HEK293 (cell line): ENCODE measurements around the gene CTSE.

Experiments used
- CTCF ChIA-PET: fragments of 350-600 bp; formaldehyde crosslinking; extraction: SDS; loops from one replicate; lab custom pipeline; 2021; ENCODE audit warnings: antibody characterized with exemption; lab: Yijun Ruan, JAX
- POLR2A ChIA-PET: fragments of 300-600 bp; formaldehyde crosslinking; extraction: SDS; loops from one replicate; lab custom pipeline; 2020; ENCODE audit warnings: antibody characterized with exemption, inconsistent platforms; lab: Yijun Ruan, JAX
- H3K27ac ChIP-seq: fragments of 200-500 bp; sonication (Bioruptor generic); 2 replicates; pipeline ENCODE4 v1.5.1; 2014; ENCODE audit warnings: low read depth, low read length, control low read depth, inconsistent platforms; ENCODE audit errors: extremely low read depth
- H3K36me3 ChIP-seq, 2 experiments: fragments of 200-500 bp in 1 of 2; sonication (Bioruptor generic) in 1 of 2; 1 replicate in 1 of 2; 2 replicates in 1 of 2; pipeline ENCODE4 v1.5.1; 2014 to 2017; ENCODE audit warnings: inconsistent platforms in 2 of 2, low read length in 2 of 2; ENCODE audit not compliant: control insufficient read depth in 2 of 2, insufficient read depth in 1 of 2
- H3K4me1 ChIP-seq: fragments of 200-500 bp; sonication (Bioruptor generic); 2 replicates; pipeline ENCODE4 v1.5.1; 2014; ENCODE audit warnings: mild to moderate bottlenecking, low read length, inconsistent platforms; ENCODE audit not compliant: control insufficient read depth, insufficient read depth
- H3K4me3 ChIP-seq: 2 replicates; pipeline ENCODE4 v1.5.1; 2011; ENCODE audit warnings: low read depth, mild to moderate bottlenecking, control low read depth, low read length, moderate library complexity
- H3K9me3 ChIP-seq: fragments of 200-500 bp; sonication (Bioruptor generic); 2 replicates; pipeline ENCODE4 v1.5.1; 2014; ENCODE audit warnings: low read depth, low read length, inconsistent platforms; ENCODE audit not compliant: control insufficient read depth, insufficient read depth
- BCL11B ChIP-seq: fragments of 450-650 bp; formaldehyde crosslinking; IDR thresholded peaks from 2 replicates; pipeline ENCODE4 v1.5.1; 2016; ENCODE audit warnings: low read depth, missing biosample characterization, missing genetic modification characterization
- KLF9 ChIP-seq: fragments of 450-650 bp; formaldehyde crosslinking; IDR thresholded peaks from 2 replicates; pipeline ENCODE4 v1.5.1; 2016; ENCODE audit warnings: missing biosample characterization, missing genetic modification characterization, low read depth
- MZF1 ChIP-seq: fragments of 450-650 bp; formaldehyde crosslinking; IDR thresholded peaks from 2 replicates; pipeline ENCODE4 v1.5.1; 2017; ENCODE audit warnings: missing biosample characterization, missing genetic modification characterization, borderline replicate concordance
- TCF7L2 ChIP-seq: IDR thresholded peaks from 2 replicates; pipeline ENCODE4 v1.6.1; 2011; ENCODE audit warnings: low read depth, mild to moderate bottlenecking, inconsistent platforms, low read length, moderate library complexity, borderline replicate concordance
- YY1 ChIP-seq: fragments of 450-650 bp; formaldehyde crosslinking; IDR thresholded peaks from 2 replicates; pipeline ENCODE4 v1.5.1; 2018; ENCODE audit warnings: missing biosample characterization, missing genetic modification characterization
- ZNF121 ChIP-seq: fragments of 450-650 bp; formaldehyde crosslinking; IDR thresholded peaks from 2 replicates; pipeline ENCODE4 v1.5.1; 2016; ENCODE audit warnings: missing biosample characterization, missing genetic modification characterization
- ZNF23 ChIP-seq: fragments of 450-650 bp; formaldehyde crosslinking; IDR thresholded peaks from 2 replicates; pipeline ENCODE4 v1.5.1; 2016; ENCODE audit warnings: missing biosample characterization, missing genetic modification characterization, borderline replicate concordance
- ZNF324 ChIP-seq: fragments of 450-650 bp; formaldehyde crosslinking; IDR thresholded peaks from 2 replicates; pipeline ENCODE4 v1.5.1; 2016; ENCODE audit warnings: missing biosample characterization, missing genetic modification characterization
- ZNF391 ChIP-seq: fragments of 450-650 bp; formaldehyde crosslinking; IDR thresholded peaks from 2 replicates; pipeline ENCODE4 v1.5.1; 2016; ENCODE audit warnings: low read depth, missing biosample characterization, missing genetic modification characterization, borderline replicate concordance
- ZNF394 ChIP-seq: fragments of 450-650 bp; formaldehyde crosslinking; IDR thresholded peaks from 2 replicates; pipeline ENCODE4 v1.5.1; 2016; ENCODE audit warnings: missing biosample characterization, missing genetic modification characterization, mild to moderate bottlenecking, moderate library complexity, borderline replicate concordance
- ZNF416 ChIP-seq: fragments of 450-650 bp; formaldehyde crosslinking; IDR thresholded peaks from 2 replicates; pipeline ENCODE4 v1.5.1; 2016; ENCODE audit warnings: missing biosample characterization, missing genetic modification characterization
- ZNF433 ChIP-seq: fragments of 450-650 bp; formaldehyde crosslinking; IDR thresholded peaks from 2 replicates; pipeline ENCODE4 v1.5.1; 2016; ENCODE audit warnings: missing biosample characterization, missing genetic modification characterization, low read depth
- ZNF654 ChIP-seq: fragments of 450-650 bp; formaldehyde crosslinking; IDR thresholded peaks from 2 replicates; pipeline ENCODE4 v1.5.1; 2016; ENCODE audit warnings: low read depth, missing biosample characterization, missing genetic modification characterization
- ZNF768 ChIP-seq: fragments of 450-650 bp; formaldehyde crosslinking; IDR thresholded peaks from 2 replicates; pipeline ENCODE4 v1.5.1; 2018; ENCODE audit warnings: missing biosample characterization, mild to moderate bottlenecking, missing genetic modification characterization
- ZNF777 ChIP-seq: fragments of 450-650 bp; formaldehyde crosslinking; IDR thresholded peaks from 2 replicates; pipeline ENCODE4 v1.5.1; 2017; ENCODE audit warnings: missing biosample characterization, missing genetic modification characterization, borderline replicate concordance
- ZNF785 ChIP-seq: fragments of 450-650 bp; formaldehyde crosslinking; IDR thresholded peaks from 2 replicates; pipeline ENCODE4 v1.5.1; 2016; ENCODE audit warnings: missing biosample characterization, missing genetic modification characterization
- TF ChIP-seq, protein P1 (sequence below): fragments of 450-650 bp; formaldehyde crosslinking; IDR thresholded peaks from 2 replicates; pipeline ENCODE4 v1.5.1; 2016; ENCODE audit warnings: missing biosample characterization, missing genetic modification characterization
- TF ChIP-seq, protein P2 (sequence below): fragments of 450-650 bp; formaldehyde crosslinking; IDR thresholded peaks from 2 replicates; pipeline ENCODE4 v1.5.1; 2016; ENCODE audit warnings: missing biosample characterization, missing genetic modification characterization
- TF ChIP-seq, protein P3 (sequence below): fragments of 450-650 bp; formaldehyde crosslinking; IDR thresholded peaks from 2 replicates; pipeline ENCODE4 v1.5.1; 2016; ENCODE audit warnings: missing biosample characterization, missing genetic modification characterization
- TF ChIP-seq, protein P4 (sequence below): fragments of 450-650 bp; formaldehyde crosslinking; conservative IDR thresholded peaks from 2 replicates; pipeline ENCODE4 v1.5.1; 2016; ENCODE audit warnings: low read depth, missing biosample characterization, missing genetic modification characterization

The CTSE gene

DNA sequence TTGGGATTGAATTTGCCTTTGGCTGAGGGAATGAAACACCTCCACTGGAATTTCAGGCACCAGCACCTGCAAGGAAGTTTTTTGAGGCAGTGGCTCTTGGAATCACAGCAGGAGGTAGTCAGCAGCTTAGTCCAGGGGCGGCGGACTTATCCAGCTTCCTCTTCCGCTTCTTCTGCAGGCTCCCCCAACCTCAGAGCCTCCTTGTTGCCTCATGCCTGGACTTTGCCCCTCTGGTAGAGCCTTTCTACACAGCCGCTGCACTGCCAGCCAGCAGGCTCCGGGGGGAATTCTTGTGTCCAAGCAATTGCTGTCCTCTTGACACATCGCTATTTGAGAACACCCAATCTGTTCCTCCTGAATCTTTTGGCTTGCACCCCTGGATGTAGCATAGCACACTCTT lies 24.9 kb upstream of the CTSE start:
- Histone ChIP-seq H3K4me1 (no peaks in the 10 kb centered on the region), H3K27ac (no peak overlapping the region), H3K9me3 (no peaks in the 10 kb centered on the region), H3K4me3 (no peak overlapping the region), H3K36me3 (no peaks in the 10 kb centered on the region)
- POLR2A ChIA-PET, result no interaction called here
- TF ChIP-seq, protein P1, sequence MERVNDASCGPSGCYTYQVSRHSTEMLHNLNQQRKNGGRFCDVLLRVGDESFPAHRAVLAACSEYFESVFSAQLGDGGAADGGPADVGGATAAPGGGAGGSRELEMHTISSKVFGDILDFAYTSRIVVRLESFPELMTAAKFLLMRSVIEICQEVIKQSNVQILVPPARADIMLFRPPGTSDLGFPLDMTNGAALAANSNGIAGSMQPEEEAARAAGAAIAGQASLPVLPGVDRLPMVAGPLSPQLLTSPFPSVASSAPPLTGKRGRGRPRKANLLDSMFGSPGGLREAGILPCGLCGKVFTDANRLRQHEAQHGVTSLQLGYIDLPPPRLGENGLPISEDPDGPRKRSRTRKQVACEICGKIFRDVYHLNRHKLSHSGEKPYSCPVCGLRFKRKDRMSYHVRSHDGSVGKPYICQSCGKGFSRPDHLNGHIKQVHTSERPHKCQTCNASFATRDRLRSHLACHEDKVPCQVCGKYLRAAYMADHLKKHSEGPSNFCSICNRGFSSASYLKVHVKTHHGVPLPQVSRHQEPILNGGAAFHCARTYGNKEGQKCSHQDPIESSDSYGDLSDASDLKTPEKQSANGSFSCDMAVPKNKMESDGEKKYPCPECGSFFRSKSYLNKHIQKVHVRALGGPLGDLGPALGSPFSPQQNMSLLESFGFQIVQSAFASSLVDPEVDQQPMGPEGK, result no peak
- no peak for TF ChIP-seq MZF1 (tag by site-specific recombination)
- TF ChIP-seq, protein P2, sequence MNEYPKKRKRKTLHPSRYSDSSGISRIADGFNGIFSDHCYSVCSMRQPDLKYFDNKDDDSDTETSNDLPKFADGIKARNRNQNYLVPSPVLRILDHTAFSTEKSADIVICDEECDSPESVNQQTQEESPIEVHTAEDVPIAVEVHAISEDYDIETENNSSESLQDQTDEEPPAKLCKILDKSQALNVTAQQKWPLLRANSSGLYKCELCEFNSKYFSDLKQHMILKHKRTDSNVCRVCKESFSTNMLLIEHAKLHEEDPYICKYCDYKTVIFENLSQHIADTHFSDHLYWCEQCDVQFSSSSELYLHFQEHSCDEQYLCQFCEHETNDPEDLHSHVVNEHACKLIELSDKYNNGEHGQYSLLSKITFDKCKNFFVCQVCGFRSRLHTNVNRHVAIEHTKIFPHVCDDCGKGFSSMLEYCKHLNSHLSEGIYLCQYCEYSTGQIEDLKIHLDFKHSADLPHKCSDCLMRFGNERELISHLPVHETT, result no peak
- TF ChIP-seq YY1 (tag by site-specific recombination), result no peak
- TF ChIP-seq, protein P3, sequence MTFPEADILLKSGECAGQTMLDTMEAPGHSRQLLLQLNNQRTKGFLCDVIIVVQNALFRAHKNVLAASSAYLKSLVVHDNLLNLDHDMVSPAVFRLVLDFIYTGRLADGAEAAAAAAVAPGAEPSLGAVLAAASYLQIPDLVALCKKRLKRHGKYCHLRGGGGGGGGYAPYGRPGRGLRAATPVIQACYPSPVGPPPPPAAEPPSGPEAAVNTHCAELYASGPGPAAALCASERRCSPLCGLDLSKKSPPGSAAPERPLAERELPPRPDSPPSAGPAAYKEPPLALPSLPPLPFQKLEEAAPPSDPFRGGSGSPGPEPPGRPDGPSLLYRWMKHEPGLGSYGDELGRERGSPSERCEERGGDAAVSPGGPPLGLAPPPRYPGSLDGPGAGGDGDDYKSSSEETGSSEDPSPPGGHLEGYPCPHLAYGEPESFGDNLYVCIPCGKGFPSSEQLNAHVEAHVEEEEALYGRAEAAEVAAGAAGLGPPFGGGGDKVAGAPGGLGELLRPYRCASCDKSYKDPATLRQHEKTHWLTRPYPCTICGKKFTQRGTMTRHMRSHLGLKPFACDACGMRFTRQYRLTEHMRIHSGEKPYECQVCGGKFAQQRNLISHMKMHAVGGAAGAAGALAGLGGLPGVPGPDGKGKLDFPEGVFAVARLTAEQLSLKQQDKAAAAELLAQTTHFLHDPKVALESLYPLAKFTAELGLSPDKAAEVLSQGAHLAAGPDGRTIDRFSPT (tag by site-specific recombination), result no peak
- TF ChIP-seq, protein P4, sequence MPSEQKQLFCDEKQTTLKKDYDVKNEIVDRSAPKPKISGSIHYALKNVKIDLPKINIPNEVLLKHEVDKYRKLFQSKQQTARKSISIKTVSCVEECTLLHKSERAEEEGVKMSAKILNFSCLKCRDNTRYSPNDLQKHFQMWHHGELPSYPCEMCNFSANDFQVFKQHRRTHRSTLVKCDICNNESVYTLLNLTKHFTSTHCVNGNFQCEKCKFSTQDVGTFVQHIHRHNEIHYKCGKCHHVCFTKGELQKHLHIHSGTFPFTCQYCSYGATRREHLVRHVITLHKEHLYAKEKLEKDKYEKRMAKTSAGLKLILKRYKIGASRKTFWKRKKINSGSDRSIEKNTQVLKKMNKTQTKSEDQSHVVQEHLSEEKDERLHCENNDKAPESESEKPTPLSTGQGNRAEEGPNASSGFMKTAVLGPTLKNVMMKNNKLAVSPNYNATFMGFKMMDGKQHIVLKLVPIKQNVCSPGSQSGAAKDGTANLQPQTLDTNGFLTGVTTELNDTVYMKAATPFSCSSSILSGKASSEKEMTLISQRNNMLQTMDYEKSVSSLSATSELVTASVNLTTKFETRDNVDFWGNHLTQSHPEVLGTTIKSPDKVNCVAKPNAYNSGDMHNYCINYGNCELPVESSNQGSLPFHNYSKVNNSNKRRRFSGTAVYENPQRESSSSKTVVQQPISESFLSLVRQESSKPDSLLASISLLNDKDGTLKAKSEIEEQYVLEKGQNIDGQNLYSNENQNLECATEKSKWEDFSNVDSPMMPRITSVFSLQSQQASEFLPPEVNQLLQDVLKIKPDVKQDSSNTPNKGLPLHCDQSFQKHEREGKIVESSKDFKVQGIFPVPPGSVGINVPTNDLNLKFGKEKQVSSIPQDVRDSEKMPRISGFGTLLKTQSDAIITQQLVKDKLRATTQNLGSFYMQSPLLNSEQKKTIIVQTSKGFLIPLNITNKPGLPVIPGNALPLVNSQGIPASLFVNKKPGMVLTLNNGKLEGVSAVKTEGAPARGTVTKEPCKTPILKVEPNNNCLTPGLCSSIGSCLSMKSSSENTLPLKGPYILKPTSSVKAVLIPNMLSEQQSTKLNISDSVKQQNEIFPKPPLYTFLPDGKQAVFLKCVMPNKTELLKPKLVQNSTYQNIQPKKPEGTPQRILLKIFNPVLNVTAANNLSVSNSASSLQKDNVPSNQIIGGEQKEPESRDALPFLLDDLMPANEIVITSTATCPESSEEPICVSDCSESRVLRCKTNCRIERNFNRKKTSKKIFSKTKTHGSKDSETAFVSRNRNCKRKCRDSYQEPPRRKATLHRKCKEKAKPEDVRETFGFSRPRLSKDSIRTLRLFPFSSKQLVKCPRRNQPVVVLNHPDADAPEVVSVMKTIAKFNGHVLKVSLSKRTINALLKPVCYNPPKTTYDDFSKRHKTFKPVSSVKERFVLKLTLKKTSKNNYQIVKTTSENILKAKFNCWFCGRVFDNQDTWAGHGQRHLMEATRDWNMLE, result no peak
- no peak for TF ChIP-seq ZNF654 (tag by site-specific recombination)
- no peak for TF ChIP-seq ZNF416 (tag by site-specific recombination)
- TF ChIP-seq ZNF394 (tag by site-specific recombination), result no peak
- no peak for TF ChIP-seq ZNF768 (tag by site-specific recombination)
- TF ChIP-seq TCF7L2, result no peak
- TF ChIP-seq KLF9, result no peak
- no peak for TF ChIP-seq ZNF121
- TF ChIP-seq ZNF433 (tag by site-specific recombination), result no peak
- TF ChIP-seq ZNF23 (tag by site-specific recombination), result no peak
- no peak for TF ChIP-seq ZNF324
- TF ChIP-seq ZNF777 (tag by site-specific recombination), result no peak
- no peak for TF ChIP-seq ZNF785 (tag by site-specific recombination)
- no peak for TF ChIP-seq BCL11B
- TF ChIP-seq ZNF391, result no peak
- CTCF ChIA-PET, result no interaction called here
